ENCODE results near the gene SLC12A7.

SLC12A7 gene

DNA sequence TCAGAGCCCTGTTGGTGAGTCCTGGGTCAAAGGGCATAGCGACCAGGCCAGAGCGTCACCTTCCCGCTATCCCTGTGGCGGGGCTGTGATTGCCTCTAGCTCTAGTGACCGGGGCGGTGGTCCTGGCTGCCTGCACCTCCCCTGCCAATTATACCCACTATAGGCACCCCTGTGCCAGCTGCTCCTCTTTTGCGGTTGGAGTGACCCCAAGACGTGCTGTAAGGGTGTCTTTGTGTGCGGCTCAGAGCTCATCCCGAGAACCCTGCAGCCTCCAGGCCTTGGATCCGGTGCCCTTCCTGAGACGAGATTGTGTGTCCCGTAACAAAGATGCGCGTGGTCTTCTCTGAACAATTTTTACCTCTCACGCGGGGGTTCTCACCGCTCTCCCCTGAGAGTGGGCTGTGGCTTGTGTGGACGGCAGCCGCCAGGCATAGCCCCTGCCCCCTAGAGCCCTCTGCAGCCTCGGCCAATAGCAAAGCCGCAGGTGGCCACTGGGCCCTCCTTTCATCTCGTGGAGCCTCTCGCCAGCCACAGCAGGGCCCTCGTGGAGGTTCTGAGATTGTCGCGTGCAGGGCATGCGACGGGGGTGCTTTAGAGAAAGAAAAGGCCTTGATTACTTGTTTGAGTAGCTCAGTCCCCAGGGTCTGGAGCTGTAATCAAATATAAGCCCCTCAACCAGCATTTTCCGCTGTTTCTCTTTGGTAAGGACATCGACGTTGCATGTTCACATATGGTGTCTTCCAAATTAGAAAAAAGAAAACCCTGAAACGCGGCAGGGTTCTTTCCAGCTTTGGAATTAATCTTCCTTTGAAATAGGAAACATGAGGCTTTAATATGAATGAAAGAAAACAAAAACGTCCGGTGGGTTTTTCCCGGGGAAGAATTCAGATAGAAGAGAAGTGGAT is 92.6 kb downstream of the SLC12A7 start:
- no peaks in the 10 kb centered on the region for H3K27me3 ChIP-seq (ENCODE audit: insufficient read depth, low read length)
- no peak overlapping the region for H2AFZ ChIP-seq (ENCODE audit: low read depth, low read length)
- no peaks in the 10 kb centered on the region for H3K36me3 ChIP-seq (ENCODE audit: insufficient read depth, low read length)
- H3K4me1 ChIP-seq (ENCODE audit: insufficient read depth, low read length) = peaks cover 7% of the 10 kb centered on the region
- H3K9me3 ChIP-seq (ENCODE audit: low read length) = no peaks in the 10 kb centered on the region
- no peak overlapping the region for H3K4me3 ChIP-seq (ENCODE audit: low read length)

DNA sequence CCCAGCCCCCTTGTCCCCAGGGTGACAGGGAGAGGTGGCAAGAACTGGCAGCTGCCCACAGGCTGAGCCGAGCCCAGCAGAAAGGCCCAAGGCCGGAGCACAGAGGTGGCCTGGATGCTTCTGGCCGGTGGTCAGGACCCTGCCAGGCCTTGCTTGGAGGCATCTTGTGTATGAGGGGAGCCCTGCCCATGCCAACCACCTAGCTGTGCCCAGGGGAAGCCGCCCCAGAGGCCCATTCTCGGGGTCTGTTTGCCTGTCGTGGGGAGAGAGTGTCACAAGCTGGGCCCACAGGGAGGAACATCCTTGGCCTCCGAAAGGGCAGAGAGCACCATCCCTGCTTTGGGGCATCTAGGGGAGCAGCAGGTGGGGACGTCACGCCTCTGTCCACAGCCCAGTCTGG is 93.3 kb downstream of the SLC12A7 start:
- no peaks in the 10 kb centered on the region for H3K9me3 ChIP-seq (ENCODE audit: low read length)
- no peaks in the 10 kb centered on the region for H3K27me3 ChIP-seq (ENCODE audit: insufficient read depth, low read length)
- H3K4me3 ChIP-seq (ENCODE audit: low read length) = no peak overlapping the region
- no peak overlapping the region for H2AFZ ChIP-seq (ENCODE audit: low read depth, low read length)
- H3K36me3 ChIP-seq (ENCODE audit: insufficient read depth, low read length) = no peaks in the 10 kb centered on the region
- peaks cover 7% of the 10 kb centered on the region for H3K4me1 ChIP-seq (ENCODE audit: insufficient read depth, low read length)

DNA sequence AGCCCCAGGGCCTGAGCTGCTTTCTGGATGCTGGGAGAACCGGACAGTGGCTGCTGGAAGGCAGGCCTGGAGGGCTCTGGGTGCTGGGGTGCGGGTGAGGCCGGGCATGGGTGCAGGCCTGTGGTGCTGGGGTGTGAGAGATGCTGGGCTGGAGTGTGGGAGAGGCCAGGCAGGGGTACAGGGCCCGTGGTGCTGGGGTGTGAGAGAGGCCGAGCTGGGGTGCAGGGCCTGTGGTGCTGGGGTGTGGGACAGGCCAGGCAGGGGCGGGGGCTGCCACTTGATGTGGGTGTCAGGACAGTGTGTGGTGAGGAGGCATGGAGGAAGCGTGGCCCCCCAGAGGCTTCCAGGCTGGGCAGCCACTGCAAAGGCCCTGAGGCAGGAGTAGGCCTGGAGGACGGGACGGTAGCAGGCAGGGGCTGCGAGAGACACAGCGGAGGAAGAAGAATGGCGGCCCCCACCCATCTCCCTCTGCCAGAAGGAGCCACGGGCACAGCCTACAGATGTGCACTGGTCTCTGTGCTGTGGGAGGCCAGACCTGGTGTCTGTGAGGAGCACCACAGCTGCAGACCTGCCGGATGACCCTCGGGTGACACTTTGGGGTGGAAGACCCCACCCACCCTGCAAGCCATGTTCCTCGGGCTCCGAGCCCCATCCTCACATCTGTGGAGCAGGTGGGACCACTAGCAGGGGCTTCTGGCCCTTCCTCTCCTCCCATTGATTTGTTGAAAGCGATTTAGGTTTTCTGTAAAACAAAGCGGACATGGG is 94.0 kb downstream of the SLC12A7 start:
- Histone ChIP-seq H3K27me3 (ENCODE audit: insufficient read depth, low read length) (no peaks in the 10 kb centered on the region), H3K36me3 (ENCODE audit: insufficient read depth, low read length) (no peaks in the 10 kb centered on the region), H3K9me3 (ENCODE audit: low read length) (no peaks in the 10 kb centered on the region), H2AFZ (ENCODE audit: low read depth, low read length) (no peak overlapping the region), H3K4me3 (ENCODE audit: low read length) (no peak overlapping the region), H3K4me1 (ENCODE audit: insufficient read depth, low read length) (peaks cover 7% of the 10 kb centered on the region)

DNA sequence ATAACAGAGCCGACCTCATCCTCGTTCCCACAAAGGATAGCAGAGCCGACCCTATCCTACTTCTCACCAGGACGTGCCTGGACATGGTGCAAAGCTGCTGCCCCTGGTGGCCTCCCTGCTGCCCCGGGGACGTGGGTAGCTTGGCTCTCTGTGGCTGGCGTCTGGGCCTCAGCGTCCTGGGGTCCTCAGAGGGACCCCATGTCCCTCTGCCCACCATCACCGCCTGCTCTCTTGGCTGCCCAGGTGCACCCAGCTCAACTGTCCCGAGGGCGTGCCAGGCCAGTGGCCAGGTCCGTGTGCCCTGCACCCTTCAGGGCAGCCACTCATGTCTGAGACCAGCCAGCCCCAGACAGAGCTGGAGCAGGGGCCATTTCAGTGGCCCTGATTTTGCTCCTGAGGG is 94.8 kb downstream of the SLC12A7 start:
- no peaks in the 10 kb centered on the region for H3K36me3 ChIP-seq (ENCODE audit: insufficient read depth, low read length)
- H2AFZ ChIP-seq (ENCODE audit: low read depth, low read length) = no peak overlapping the region
- H3K4me1 ChIP-seq (ENCODE audit: insufficient read depth, low read length) = peaks cover 7% of the 10 kb centered on the region
- no peaks in the 10 kb centered on the region for H3K9me3 ChIP-seq (ENCODE audit: low read length)
- H3K4me3 ChIP-seq (ENCODE audit: low read length) = no peak overlapping the region
- no peaks in the 10 kb centered on the region for H3K27me3 ChIP-seq (ENCODE audit: insufficient read depth, low read length)

DNA sequence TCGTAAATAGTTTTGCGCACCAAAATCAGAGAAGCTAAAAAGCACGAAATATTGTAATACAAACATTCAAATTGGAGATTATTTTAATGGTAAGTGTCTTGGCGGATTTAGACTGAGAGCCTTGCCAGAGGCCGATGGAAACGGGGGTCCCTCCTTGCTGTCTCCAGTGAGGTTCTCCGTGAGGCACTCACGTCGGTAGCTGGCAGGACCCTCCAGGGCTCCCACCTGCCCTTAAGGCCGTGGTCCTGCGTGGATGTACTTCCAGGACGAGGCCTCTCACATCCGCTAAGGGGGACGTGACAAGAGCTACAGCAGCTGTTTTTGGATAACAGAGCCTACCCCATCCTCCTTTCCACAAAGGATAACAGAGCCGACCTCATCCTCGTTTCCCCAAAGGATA is 95.4 kb downstream of the SLC12A7 start:
- no peak overlapping the region for H3K4me3 ChIP-seq (ENCODE audit: low read length)
- H3K27me3 ChIP-seq (ENCODE audit: insufficient read depth, low read length) = no peaks in the 10 kb centered on the region
- H3K9me3 ChIP-seq (ENCODE audit: low read length) = no peaks in the 10 kb centered on the region
- H3K36me3 ChIP-seq (ENCODE audit: insufficient read depth, low read length) = no peaks in the 10 kb centered on the region
- peaks cover 3% of the 10 kb centered on the region for H3K4me1 ChIP-seq (ENCODE audit: insufficient read depth, low read length)
- H2AFZ ChIP-seq (ENCODE audit: low read depth, low read length) = no peak overlapping the region

DNA sequence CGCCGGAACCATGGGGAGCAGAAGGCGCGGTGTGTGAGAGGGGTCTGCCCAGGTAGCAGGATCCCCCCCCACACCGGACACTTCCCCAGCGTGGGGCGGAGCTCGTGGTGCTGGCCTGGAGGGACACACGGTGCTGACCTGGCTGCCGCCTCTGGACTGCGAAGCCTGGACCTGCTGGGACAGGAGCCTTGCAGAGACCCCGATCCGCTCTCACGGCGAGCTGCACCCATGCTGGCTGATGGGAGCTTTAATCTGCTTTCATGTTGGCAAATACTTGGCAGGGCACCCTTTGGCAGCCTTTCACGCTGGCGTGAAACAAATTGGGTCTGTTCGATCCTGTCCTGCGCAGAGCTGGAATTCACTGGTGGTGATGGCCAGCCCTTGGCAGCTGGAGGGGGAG is 95.8 kb downstream of the SLC12A7 start:
- Histone ChIP-seq H3K9me3 (ENCODE audit: low read length) (no peaks in the 10 kb centered on the region), H3K27me3 (ENCODE audit: insufficient read depth, low read length) (no peaks in the 10 kb centered on the region), H3K36me3 (ENCODE audit: insufficient read depth, low read length) (no peaks in the 10 kb centered on the region), H3K4me3 (ENCODE audit: low read length) (no peak overlapping the region), H2AFZ (ENCODE audit: low read depth, low read length) (no peak overlapping the region), H3K4me1 (ENCODE audit: insufficient read depth, low read length) (peaks cover 3% of the 10 kb centered on the region)

DNA sequence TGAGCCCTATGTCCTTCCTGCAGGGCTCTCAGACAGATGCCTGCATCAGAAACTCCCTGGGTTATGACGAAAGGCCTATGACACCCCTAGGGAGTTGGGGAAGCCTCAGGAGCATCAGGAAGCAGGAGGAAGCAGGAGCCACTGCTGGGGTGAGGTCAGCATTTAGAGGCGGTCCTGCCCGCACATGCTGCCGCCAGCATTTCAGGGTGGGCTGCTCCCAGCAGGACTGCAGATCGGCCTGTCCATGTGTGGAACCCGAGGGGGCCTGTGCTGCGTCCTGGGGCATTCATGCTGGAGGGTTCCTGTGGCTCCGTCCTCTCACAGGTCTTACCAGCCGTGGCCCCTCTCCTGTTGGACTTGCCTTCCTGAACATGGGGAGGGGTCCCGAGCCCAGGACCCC is 96.4 kb downstream of the SLC12A7 start:
- no peaks in the 10 kb centered on the region for H3K36me3 ChIP-seq (ENCODE audit: insufficient read depth, low read length)
- no peak overlapping the region for H3K4me3 ChIP-seq (ENCODE audit: low read length)
- H3K4me1 ChIP-seq (ENCODE audit: insufficient read depth, low read length) = peaks cover 3% of the 10 kb centered on the region
- no peak overlapping the region for H2AFZ ChIP-seq (ENCODE audit: low read depth, low read length)
- no peaks in the 10 kb centered on the region for H3K9me3 ChIP-seq (ENCODE audit: low read length)
- H3K27me3 ChIP-seq (ENCODE audit: insufficient read depth, low read length) = peaks cover 4% of the 10 kb centered on the region

DNA sequence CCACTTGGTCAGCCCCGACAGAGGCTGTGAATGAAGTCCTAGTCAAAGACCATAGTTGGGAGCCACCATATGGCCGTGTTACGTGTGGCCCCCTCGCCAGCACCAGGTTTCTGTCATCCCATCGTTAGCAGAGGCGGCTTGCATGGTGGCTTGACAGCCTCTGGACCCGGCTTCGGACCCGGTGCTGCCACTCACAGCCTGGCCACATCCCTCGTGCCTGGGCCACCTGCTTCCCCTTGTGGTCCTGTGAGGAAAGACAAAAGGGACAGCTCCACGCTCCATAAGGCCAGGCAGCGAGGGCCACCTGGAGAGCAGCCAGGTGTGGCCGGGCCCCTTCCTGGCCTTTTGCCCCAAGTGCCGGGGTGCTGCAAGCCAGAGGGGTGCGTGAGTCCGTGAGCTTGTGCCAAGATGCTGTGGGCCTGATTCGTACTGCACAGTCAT is 97.1 kb downstream of the SLC12A7 start:
- Histone ChIP-seq H3K4me1 (ENCODE audit: insufficient read depth, low read length) (no peaks in the 10 kb centered on the region), H2AFZ (ENCODE audit: low read depth, low read length) (no peak overlapping the region), H3K36me3 (ENCODE audit: insufficient read depth, low read length) (no peaks in the 10 kb centered on the region), H3K9me3 (ENCODE audit: low read length) (no peaks in the 10 kb centered on the region), H3K27me3 (ENCODE audit: insufficient read depth, low read length) (peaks cover 12% of the 10 kb centered on the region), H3K4me3 (ENCODE audit: low read length) (no peak overlapping the region)

- H3K4me3 ChIP-seq (ENCODE audit: low read length) = no peak overlapping the region
- no peaks in the 10 kb centered on the region for H3K9me3 ChIP-seq (ENCODE audit: low read length)
- H3K4me1 ChIP-seq (ENCODE audit: insufficient read depth, low read length) = peaks cover 2% of the 10 kb centered on the region
- H3K36me3 ChIP-seq (ENCODE audit: insufficient read depth, low read length) = no peaks in the 10 kb centered on the region
- peaks cover 16% of the 10 kb centered on the region for H3K27me3 ChIP-seq (ENCODE audit: insufficient read depth, low read length)
- no peak overlapping the region for H2AFZ ChIP-seq (ENCODE audit: low read depth, low read length)
Observed at GRCh38 chr5:1014346-1014745, 97.5 kb downstream of the SLC12A7 start.

DNA sequence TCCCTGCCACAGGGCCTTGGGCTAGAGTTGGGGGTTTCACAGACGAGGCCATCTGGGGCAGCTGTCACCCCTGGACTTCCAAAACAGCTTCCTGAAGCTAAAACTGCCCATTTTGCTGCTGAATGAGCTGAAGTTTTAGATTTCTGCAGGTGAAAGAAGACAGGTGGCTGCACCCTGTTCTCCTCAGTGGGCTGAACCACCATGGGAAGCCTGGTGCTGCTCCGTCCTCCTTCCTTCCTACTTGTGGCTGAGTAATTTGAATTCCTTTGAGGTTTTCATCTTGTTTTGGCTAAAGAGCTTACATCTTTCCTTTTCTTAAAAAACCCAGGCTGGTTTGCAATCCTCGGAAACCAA is 97.9 kb downstream of the SLC12A7 start:
- Histone ChIP-seq H3K36me3 (ENCODE audit: insufficient read depth, low read length) (no peaks in the 10 kb centered on the region), H3K4me3 (ENCODE audit: low read length) (no peak overlapping the region), H3K9me3 (ENCODE audit: low read length) (no peaks in the 10 kb centered on the region), H3K27me3 (ENCODE audit: insufficient read depth, low read length) (peaks cover 18% of the 10 kb centered on the region), H2AFZ (ENCODE audit: low read depth, low read length) (no peak overlapping the region), H3K4me1 (ENCODE audit: insufficient read depth, low read length) (peaks cover 4% of the 10 kb centered on the region)

DNA sequence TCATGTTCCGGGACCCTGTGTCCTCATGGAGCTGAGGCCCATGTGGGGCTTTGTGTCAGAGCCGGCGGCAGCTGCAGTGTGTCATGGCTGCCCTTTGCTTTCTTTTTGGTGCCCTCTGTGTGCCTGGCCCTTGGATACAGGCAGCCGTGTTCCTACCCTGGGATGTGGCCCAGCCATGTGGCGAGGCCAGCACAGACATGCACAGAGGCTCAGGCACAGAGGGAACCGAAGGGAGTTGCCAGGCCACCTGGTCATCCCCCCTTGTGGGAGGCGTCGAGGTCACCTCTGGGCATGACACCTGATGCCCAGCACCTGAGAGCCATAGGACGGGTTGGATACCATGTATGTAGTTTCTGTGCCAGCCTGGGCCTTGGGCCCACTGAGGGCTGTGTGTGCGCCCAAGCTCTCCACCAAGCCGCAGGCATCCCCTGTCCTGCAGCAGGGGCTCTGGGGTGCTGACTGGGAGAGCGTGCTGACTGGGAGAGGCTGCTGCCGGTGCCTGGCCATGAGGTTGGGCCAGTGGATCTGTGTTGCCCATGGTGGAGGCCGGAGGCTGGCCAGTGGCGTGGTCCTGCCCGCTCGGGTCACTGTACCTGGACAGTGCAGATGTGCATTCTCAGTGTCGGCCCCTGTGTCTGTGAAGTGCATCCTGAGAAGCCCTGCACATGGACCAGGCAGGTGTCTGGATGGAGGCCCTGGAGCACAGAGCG is 98.5 kb downstream of the SLC12A7 start:
- Histone ChIP-seq H3K9me3 (ENCODE audit: low read length) (no peaks in the 10 kb centered on the region), H3K4me1 (ENCODE audit: insufficient read depth, low read length) (peaks cover 4% of the 10 kb centered on the region), H3K4me3 (ENCODE audit: low read length) (no peak overlapping the region), H2AFZ (ENCODE audit: low read depth, low read length) (no peak overlapping the region), H3K27me3 (ENCODE audit: insufficient read depth, low read length) (peaks cover 18% of the 10 kb centered on the region), H3K36me3 (ENCODE audit: insufficient read depth, low read length) (no peaks in the 10 kb centered on the region)

DNA sequence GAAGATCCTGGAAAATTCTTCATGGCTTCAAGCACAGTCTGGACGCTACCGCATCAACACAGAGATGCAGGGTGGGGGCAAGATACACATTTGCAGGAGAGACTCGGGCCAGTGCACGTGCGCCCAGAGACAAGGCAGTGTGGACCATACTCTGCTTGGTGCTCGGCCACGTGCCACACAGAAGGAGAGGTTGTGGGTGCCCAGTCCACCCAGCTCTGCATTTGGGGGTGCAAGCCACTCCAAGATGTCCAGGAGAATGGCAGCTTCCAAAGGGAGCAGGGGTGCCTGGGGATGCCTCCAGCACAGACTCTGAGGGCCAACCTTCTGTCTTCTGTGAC is 99.0 kb downstream of the SLC12A7 start:
- Histone ChIP-seq H3K36me3 (ENCODE audit: insufficient read depth, low read length) (no peaks in the 10 kb centered on the region), H3K27me3 (ENCODE audit: insufficient read depth, low read length) (peaks cover 21% of the 10 kb centered on the region), H3K4me1 (ENCODE audit: insufficient read depth, low read length) (peaks cover 4% of the 10 kb centered on the region), H2AFZ (ENCODE audit: low read depth, low read length) (no peak overlapping the region), H3K4me3 (ENCODE audit: low read length) (no peak overlapping the region), H3K9me3 (ENCODE audit: low read length) (no peaks in the 10 kb centered on the region)

- no peak overlapping the region for H3K4me3 ChIP-seq (ENCODE audit: low read length)
- H2AFZ ChIP-seq (ENCODE audit: low read depth, low read length) = no peak overlapping the region
- peaks cover 4% of the 10 kb centered on the region for H3K4me1 ChIP-seq (ENCODE audit: insufficient read depth, low read length)
- peaks cover 25% of the 10 kb centered on the region for H3K27me3 ChIP-seq (ENCODE audit: insufficient read depth, low read length)
- H3K9me3 ChIP-seq (ENCODE audit: low read length) = no peaks in the 10 kb centered on the region
- no peaks in the 10 kb centered on the region for H3K36me3 ChIP-seq (ENCODE audit: insufficient read depth, low read length)
Observed at GRCh38 chr5:1012313-1012841, 99.5 kb downstream of the SLC12A7 start.
